Peyer's patch (tissue), 4 donors: ENCODE results near the gene IRAK1.

Experiments
- CTCF ChIP-seq, 6 experiments: fragments of 450-650 bp in 4 of 6; fragments of 200-600 bp in 2 of 6; sonication (generic) in 1 of 6; IDR thresholded peaks; one replicate each; pipeline ENCODE4 v1.5.1; 2017 to 2019; ENCODE audit warnings: antibody characterized with exemption in 6 of 6, mild to moderate bottlenecking in 3 of 6, moderate library complexity in 1 of 6
- POLR2A ChIP-seq, 2 donors: fragments of 450-650 bp; IDR thresholded peaks; one replicate each; pipeline ENCODE4 v1.5.1; 2017; ENCODE audit warnings: antibody characterized with exemption in 2 of 2, mild to moderate bottlenecking in 2 of 2, moderate library complexity in 2 of 2

- TF ChIP-seq POLR2A (IDR thresholded peaks at IDR 0.05) (no peak), CTCF (IDR thresholded peaks at IDR 0.05) (no peak)
These were observed 27.5 kb downstream of the IRAK1 start for GRCh38 chrX:153992180-153992579.
